CD4-positive, alpha-beta memory T cell (primary cell): ENCODE data around the gene SOX18. TPM values are rescaled to one million over a fixed set of nuclear protein-coding genes. Genes with fewer than 3 reads are reported as not detected.

Source experiments
- CTCF ChIA-PET: fragments of 350-600 bp; sonication (Branson Sonifier 250); formaldehyde crosslinking; loops from one replicate; lab custom pipeline; 2021; ENCODE audit warnings: inconsistent platforms; ENCODE audit not compliant: partially characterized antibody; lab: Charles Lee
- POLR2A ChIA-PET: fragments of 350-600 bp; sonication (Branson Sonifier 250); formaldehyde crosslinking; loops from one replicate; lab custom pipeline; 2021; ENCODE audit not compliant: partially characterized antibody; lab: Charles Lee
- DNase-seq, 5 donors: peaks; one replicate each; pipeline versions ENCODE4 v3.0.0 to v3.0.0-alpha.2; 2020 to 2022; ENCODE audit warnings: mixed read lengths in 1 of 5
- H3K27ac ChIP-seq: one replicate; pipeline ENCODE4 v1.7.0; 2013; ENCODE audit warnings: low read depth, low read length
- H3K27me3 ChIP-seq: 2 replicates; pipeline ENCODE4 v1.7.0; 2013; ENCODE audit warnings: mild to moderate bottlenecking, low read length, moderate library complexity; ENCODE audit not compliant: insufficient read depth
- H3K36me3 ChIP-seq: 2 replicates; pipeline ENCODE4 v1.7.0; 2013; ENCODE audit warnings: mild to moderate bottlenecking, low read length, moderate library complexity; ENCODE audit not compliant: insufficient read depth
- H3K4me1 ChIP-seq: 2 replicates; pipeline ENCODE4 v1.7.0; 2013; ENCODE audit warnings: mild to moderate bottlenecking, low read length, moderate library complexity; ENCODE audit not compliant: insufficient read depth
- H3K4me3 ChIP-seq, 2 donors: one replicate each; pipeline ENCODE4 v1.7.0; 2013; ENCODE audit warnings: low read length in 2 of 2, mild to moderate bottlenecking in 1 of 2
- H3K9me3 ChIP-seq, 2 donors: one replicate each; pipeline ENCODE4 v1.7.0; 2013; ENCODE audit warnings: low read length in 2 of 2, control low read depth in 1 of 2; ENCODE audit not compliant: control insufficient read depth in 1 of 2
- H3K27ac Mint-ChIP-seq, 7 donors: one replicate each; pipeline ENCODE4 v1.8.0; 2020 to 2021; ENCODE audit warnings: mixed read lengths in 7 of 7, mild to moderate bottlenecking in 6 of 7, inconsistent platforms in 3 of 7, moderate library complexity in 3 of 7
- H3K27me3 Mint-ChIP-seq, 2 donors: one replicate each; pipeline ENCODE4 v1.8.0; 2020 to 2021; ENCODE audit warnings: mixed read lengths in 2 of 2
- H3K36me3 Mint-ChIP-seq, 2 donors: one replicate each; pipeline ENCODE4 v1.8.0; 2020 to 2021; ENCODE audit warnings: mixed read lengths in 2 of 2, inconsistent platforms in 1 of 2, mild to moderate bottlenecking in 1 of 2
- H3K4me1 Mint-ChIP-seq, 4 donors: one replicate each; pipeline ENCODE4 v1.8.0; 2020 to 2021; ENCODE audit warnings: mixed read lengths in 4 of 4, mild to moderate bottlenecking in 1 of 4
- H3K4me3 Mint-ChIP-seq, 8 donors: one replicate each; pipeline ENCODE4 v1.8.0; 2020 to 2021; ENCODE audit warnings: mixed read lengths in 8 of 8, mild to moderate bottlenecking in 7 of 8, moderate library complexity in 6 of 8, inconsistent platforms in 3 of 8
- H3K9me3 Mint-ChIP-seq, 8 donors: one replicate each; pipeline ENCODE4 v1.8.0; 2020 to 2021; ENCODE audit warnings: mixed read lengths in 8 of 8, mild to moderate bottlenecking in 5 of 8, inconsistent platforms in 3 of 8, moderate library complexity in 1 of 8
- intact Hi-C: fragments of 100-400 bp; cut with micrococcal nuclease; formaldehyde crosslinking; loops from one replicate; pipeline ENCODE4 v1.15.1; 2023
- polyA plus RNA-seq, 2 donors: library from polyadenylated mRNA; unstranded; fragments of 300-500 nt; fragmentation: Illumina TruSeq; gene quantifications; one replicate each; pipeline ENCODE4 v1.2.3, GENCODE V29; 2021
- total RNA-seq, 2 experiments: library from RNA; stranded (reverse); gene quantifications; one replicate each; pipeline ENCODE4 v1.2.3, GENCODE V29; 2021

The SOX18 gene
- total and polyA plus RNA-seq, 4 experiments from 2014 or later: not detected

GRCh38 chr20:64036346-64037198, 12.9 kb downstream of the SOX18 start:
- peaks cover 10 to 17% of the 10 kb centered on the region in 2 donors for H3K36me3 Mint-ChIP-seq
- intact Hi-C loops: loop anchor here (5.0 kb wide), 1 partner anchor 139 kb away; the partner anchor contains the start of gene DNAJC5
- no peaks in the 10 kb centered on the region for H3K27me3 ChIP-seq
- peak overlapping the region in 1 of 8 donors; percentile 78 for H3K4me3 Mint-ChIP-seq
- peaks cover 12% of the 10 kb centered on the region for H3K36me3 ChIP-seq
- no peaks in the 10 kb centered on the region for H3K9me3 Mint-ChIP-seq
- H3K27me3 Mint-ChIP-seq: no peaks in the 10 kb centered on the region
- no peaks in the 10 kb centered on the region for H3K9me3 ChIP-seq
- POLR2A ChIA-PET: interaction anchor here (0.9 to 3.9 kb wide), 5 partner anchors 26 to 515 kb away, joined by 3 to 22 read pairs (median 5); partner anchors contain the start of genes PRPF6 and TCEA2
- H3K27ac Mint-ChIP-seq: peak overlapping the region in 2 of 7 donors; percentile 48 to 54
- no peak overlapping the region for H3K27ac ChIP-seq
- DNase-seq: no peak
- no peak overlapping the region for H3K4me3 ChIP-seq
- peaks cover 13 to 61% (median 31%) of the 10 kb centered on the region in 4 donors for H3K4me1 Mint-ChIP-seq
- H3K4me1 ChIP-seq: peaks cover 69% of the 10 kb centered on the region
- CTCF ChIA-PET: interaction anchor here (0.8 to 11.7 kb wide), 4 partner anchors 21 to 84 kb away, joined by 3 to 133 read pairs (median 44); partner anchors contain the start of genes PRPF6, SAMD10 and TCEA2

GRCh38 chr20:64035933-64036345, 13.5 kb downstream of the SOX18 start, which contains the start of gene C20orf204:
Gene C20orf204 (plus strand): TSS chr20:64036182. CDS start chr20:64036324, 142 bp downstream.
- peaks cover 62% of the 10 kb centered on the region for H3K4me1 ChIP-seq
- peaks cover 12% of the 10 kb centered on the region for H3K36me3 ChIP-seq
- ChIA-PET CTCF (interaction anchor here (1.7 to 11.7 kb wide), 3 partner anchors 22 to 85 kb away, joined by 5 to 133 read pairs (median 84); partner anchors contain the start of genes PRPF6, SAMD10 and TCEA2), POLR2A (interaction anchor here (0.9 to 1.2 kb wide), 3 partner anchors 55 to 84 kb away, joined by 3 to 5 read pairs (median 3); partner anchors contain the start of gene PRPF6)
- H3K36me3 Mint-ChIP-seq: peaks cover 14 to 21% of the 10 kb centered on the region in 2 donors
- H3K27ac Mint-ChIP-seq: peak within 1 kb of the TSS; percentile 74 to 88 (median 86)
- no peaks in the 10 kb centered on the region for H3K27me3 ChIP-seq
- H3K4me1 Mint-ChIP-seq: peaks cover 13 to 55% (median 29%) of the 10 kb centered on the region in 4 donors
- peak within 1 kb of the TSS in 7 of 8 donors; percentile 9 to 89 (median 60) for H3K4me3 Mint-ChIP-seq
- no peak within 1 kb of the TSS for H3K4me3 ChIP-seq
- no peaks in the 10 kb centered on the region for H3K9me3 ChIP-seq
- intact Hi-C loops: loop anchor here (5.0 kb wide), 1 partner anchor 139 kb away; the partner anchor contains the start of gene DNAJC5
- DNase-seq: no peak
- no peaks in the 10 kb centered on the region for H3K27me3 Mint-ChIP-seq
- H3K27ac ChIP-seq: peak within 1 kb of the TSS; percentile 54
- no peaks in the 10 kb centered on the region for H3K9me3 Mint-ChIP-seq

- H3K4me1 ChIP-seq: peaks cover 57% of the 10 kb centered on the region
These were observed 14.1 kb downstream of the SOX18 start for GRCh38 chr20:64035066-64035932.

GRCh38 chr20:64033981-64034493, 15.4 kb downstream of the SOX18 start:
- intact Hi-C loops: no loop called here
- Mint-ChIP-seq H3K36me3 (peaks cover 27 to 40% of the 10 kb centered on the region in 2 donors), H3K4me1 (peaks cover 12 to 42% (median 20%) of the 10 kb centered on the region in 4 donors), H3K9me3 (no peaks in the 10 kb centered on the region), H3K4me3 (no peak overlapping the region), H3K27ac (peak overlapping the region in 5 of 7 donors; percentile 48 to 88 (median 85)), H3K27me3 (no peaks in the 10 kb centered on the region)
- ChIA-PET CTCF (interaction anchor here (11.7 kb wide), 1 partner anchor 24 kb away, joined by 133 read pairs; the partner anchor contains the start of gene TCEA2), POLR2A (interaction anchor here (2.2 kb wide), 1 partner anchor 11 kb away, joined by 6 read pairs; no protein-coding TSS in a partner anchor)
- Histone ChIP-seq H3K27me3 (no peaks in the 10 kb centered on the region), H3K27ac (peak overlapping the region; percentile 54), H3K4me3 (no peak overlapping the region), H3K9me3 (no peaks in the 10 kb centered on the region), H3K36me3 (peaks cover 31% of the 10 kb centered on the region), H3K4me1 (peaks cover 46% of the 10 kb centered on the region)
- DNase-seq: no peak

More at GRCh38 chr20:64035066-64035932, 14.1 kb downstream of the SOX18 start:
- H3K27me3 Mint-ChIP-seq: no peaks in the 10 kb centered on the region
- CTCF ChIA-PET: interaction anchor here (1.7 to 11.7 kb wide), 3 partner anchors 22 to 85 kb away, joined by 5 to 133 read pairs (median 84); partner anchors contain the start of genes PRPF6, SAMD10 and TCEA2
- peak overlapping the region; percentile 54 for H3K27ac ChIP-seq
- H3K9me3 ChIP-seq: no peaks in the 10 kb centered on the region
- peak overlapping the region in 7 of 8 donors; percentile 9 to 89 (median 60) for H3K4me3 Mint-ChIP-seq
- H3K27ac Mint-ChIP-seq: peak overlapping the region; percentile 74 to 88 (median 86)
- H3K9me3 Mint-ChIP-seq: no peaks in the 10 kb centered on the region
- H3K36me3 ChIP-seq: peaks cover 18% of the 10 kb centered on the region
- DNase-seq: peak in 2 of 5 donors; percentile 14 to 74
- intact Hi-C loops: loop anchor here (5.0 kb wide), 1 partner anchor 138 kb away; the partner anchor contains the start of gene DNAJC5
- H3K36me3 Mint-ChIP-seq: peaks cover 18 to 28% of the 10 kb centered on the region in 2 donors
- no peak overlapping the region for H3K4me3 ChIP-seq
- H3K4me1 Mint-ChIP-seq: peaks cover 13 to 52% (median 27%) of the 10 kb centered on the region in 4 donors
- H3K27me3 ChIP-seq: no peaks in the 10 kb centered on the region
- POLR2A ChIA-PET: interaction anchor here (0.9 to 1.1 kb wide), 2 partner anchors 55 to 58 kb away, joined by 3 to 5 read pairs; partner anchors contain the start of gene PRPF6

- H3K4me3 Mint-ChIP-seq: no peak overlapping the region
- Histone ChIP-seq H3K4me1 (peaks cover 44% of the 10 kb centered on the region), H3K27me3 (no peaks in the 10 kb centered on the region), H3K4me3 (no peak overlapping the region), H3K27ac (no peak overlapping the region), H3K9me3 (no peaks in the 10 kb centered on the region), H3K36me3 (peaks cover 38% of the 10 kb centered on the region)
- H3K36me3 Mint-ChIP-seq: peaks cover 37 to 47% of the 10 kb centered on the region in 2 donors
- no peaks in the 10 kb centered on the region for H3K27me3 Mint-ChIP-seq
- peak overlapping the region in 3 of 7 donors; percentile 12 to 88 (median 64) for H3K27ac Mint-ChIP-seq
- no peak for DNase-seq
- H3K9me3 Mint-ChIP-seq: no peaks in the 10 kb centered on the region
- intact Hi-C loops: no loop called here
- POLR2A ChIA-PET: interaction anchor here (2.2 kb wide), 1 partner anchor 10 kb away, joined by 6 read pairs; no protein-coding TSS in a partner anchor
- H3K4me1 Mint-ChIP-seq: peaks cover 12 to 42% (median 20%) of the 10 kb centered on the region in 4 donors
- CTCF ChIA-PET: interaction anchor here (1.0 kb wide), 1 partner anchor 53 kb away, joined by 3 read pairs; the partner anchor contains the start of gene SAMD10
These were observed 16.5 kb downstream of the SOX18 start for GRCh38 chr20:64032706-64033624.
